NCI-H2107 treated with DMSO at 0.1 percent for 48 hours (cell line): ENCODE data around the gene OXNAD1.

Experiments
- DNase-seq: peaks from one replicate; lab custom pipeline; 2025; ENCODE audit not compliant: unreplicated experiment; lab: John Stamatoyannopoulos, UW

OXNAD1 gene

DNA sequence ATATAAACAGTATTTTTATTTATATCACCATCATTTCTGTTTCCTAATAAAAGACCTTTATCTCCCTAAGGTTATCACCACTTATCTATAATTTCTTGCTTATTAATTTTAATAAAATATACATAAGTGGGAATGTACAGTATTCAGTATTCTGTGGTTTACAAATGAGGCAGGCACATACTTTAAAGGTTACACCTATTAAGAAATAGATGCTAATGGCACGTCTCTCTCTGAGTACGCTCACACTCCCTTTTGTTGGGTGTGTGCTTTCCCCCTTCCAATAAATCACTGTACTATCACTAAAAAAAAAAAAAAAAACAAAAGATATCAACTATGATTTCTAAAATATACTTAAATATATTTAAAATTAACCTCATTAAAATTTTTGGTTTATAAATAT, 8.9 kb downstream of the OXNAD1 start:
- DNase-seq, result no peak

DNA sequence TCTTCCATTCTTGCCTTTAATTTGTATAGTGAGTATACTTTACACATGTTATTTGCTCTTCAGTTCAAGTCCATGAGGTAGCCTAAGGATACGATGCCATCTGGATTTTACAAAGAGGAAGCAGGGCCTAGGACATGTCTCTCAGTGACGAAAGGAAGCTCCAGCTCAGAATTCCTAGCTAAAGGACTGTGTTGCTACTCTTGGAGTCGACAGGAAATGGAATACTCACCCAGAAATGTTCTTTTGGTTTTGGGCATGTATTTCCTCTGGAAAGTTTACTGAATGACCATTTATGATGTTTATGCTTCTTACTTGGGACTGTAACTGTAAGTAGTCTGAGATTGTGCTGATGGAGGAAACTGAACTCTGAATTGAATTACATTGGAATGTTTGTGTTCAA, 12.5 kb downstream of the OXNAD1 start:
- no peak for DNase-seq

DNA sequence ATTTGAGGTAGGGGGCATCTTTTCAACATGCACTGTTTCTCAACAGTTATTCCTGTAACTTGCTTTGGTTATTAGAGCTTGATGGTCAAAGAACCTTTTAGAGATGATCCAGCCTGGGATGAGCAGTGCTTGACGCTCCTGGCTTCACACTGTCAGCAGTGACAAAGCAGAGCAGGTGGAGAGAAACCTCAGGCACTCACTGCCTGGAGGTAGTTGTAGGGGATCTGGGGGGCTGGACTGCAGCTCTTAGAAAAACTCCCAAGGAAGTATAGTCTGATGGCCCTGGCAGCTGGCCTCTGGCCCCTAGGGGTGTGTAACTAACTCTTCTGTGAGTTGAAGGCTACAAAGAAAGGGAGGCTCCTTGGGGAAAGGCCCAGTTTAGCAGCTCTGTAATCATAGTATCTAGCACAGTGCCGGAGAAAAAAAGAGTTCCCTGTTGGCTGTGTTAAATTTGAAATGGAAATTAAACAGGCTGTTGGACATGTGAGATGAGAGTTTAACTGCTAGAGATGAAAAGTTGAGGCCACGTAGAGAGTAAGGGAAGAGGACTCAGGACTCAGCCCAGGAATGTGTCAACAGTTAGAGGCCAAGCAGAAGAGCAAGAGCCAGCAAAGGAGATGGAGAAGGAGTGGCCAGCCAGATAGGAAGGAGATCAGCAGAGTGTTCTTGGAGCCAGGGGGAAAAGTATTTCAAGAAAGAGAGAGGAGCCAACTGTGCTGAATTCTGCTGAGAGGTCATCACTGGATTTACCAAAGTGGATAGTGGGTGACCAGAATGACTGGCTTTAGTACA, 14.2 kb downstream of the OXNAD1 start:
- no peak for DNase-seq

DNA sequence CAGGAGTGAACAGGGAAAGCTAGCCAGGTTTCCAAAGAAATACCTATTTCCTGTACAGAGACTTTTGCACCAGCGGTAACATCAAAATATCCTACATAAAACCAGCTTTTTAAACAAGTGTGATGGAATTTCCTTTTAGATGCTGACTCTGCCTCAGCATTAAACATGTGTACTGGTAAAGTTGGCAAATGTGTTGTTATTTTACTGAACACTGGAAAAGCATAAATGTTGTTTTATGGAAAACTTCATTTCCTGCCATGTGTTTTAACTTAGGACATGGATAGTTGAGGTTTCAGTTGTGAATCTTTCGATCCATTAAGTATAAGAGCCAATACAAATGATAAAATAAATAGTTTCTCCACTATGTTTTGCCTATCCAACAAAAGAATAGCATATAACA, 15.7 kb downstream of the OXNAD1 start:
- DNase-seq, result no peak

DNA sequence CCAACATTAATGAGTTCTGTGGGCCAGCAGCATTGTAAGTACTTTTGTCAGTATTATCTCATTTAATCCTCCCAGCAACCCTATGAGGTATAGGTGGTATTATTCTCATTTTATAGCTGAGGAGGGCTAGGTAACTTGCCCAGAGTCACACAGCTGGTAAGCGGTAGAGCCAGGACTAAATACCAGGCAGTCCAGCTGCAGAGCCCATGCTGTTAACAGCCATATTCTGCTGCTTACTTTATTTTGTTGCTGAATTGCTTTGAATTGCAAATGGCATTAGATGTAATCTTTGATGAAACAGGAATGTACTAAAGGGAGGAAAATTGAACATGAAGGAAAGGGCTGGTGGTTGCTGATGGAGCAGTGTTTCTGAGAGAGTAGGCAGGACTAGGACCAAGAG, 19.6 kb downstream of the OXNAD1 start:
- no peak for DNase-seq

DNA sequence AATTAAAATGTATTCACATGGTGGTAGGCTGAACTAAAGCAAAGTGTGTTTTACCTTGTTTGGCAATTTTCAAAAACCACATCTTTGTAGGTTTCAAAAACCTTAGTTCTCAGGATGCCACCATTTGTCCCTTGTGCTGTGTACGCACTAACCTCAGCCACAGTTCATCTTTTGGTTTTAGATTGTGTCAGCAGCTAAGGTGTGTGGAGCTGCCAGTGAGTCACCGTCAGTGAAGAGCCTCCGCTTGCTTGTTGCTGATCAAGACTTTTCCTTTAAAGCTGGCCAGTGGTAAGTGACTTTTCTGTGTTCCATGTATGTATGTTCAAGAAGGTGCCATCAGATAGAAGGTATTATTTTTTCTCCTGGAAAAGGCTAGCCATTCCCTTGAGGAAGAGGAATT, 21.1 kb downstream of the OXNAD1 start:
- DNase-seq, result no peak

DNA sequence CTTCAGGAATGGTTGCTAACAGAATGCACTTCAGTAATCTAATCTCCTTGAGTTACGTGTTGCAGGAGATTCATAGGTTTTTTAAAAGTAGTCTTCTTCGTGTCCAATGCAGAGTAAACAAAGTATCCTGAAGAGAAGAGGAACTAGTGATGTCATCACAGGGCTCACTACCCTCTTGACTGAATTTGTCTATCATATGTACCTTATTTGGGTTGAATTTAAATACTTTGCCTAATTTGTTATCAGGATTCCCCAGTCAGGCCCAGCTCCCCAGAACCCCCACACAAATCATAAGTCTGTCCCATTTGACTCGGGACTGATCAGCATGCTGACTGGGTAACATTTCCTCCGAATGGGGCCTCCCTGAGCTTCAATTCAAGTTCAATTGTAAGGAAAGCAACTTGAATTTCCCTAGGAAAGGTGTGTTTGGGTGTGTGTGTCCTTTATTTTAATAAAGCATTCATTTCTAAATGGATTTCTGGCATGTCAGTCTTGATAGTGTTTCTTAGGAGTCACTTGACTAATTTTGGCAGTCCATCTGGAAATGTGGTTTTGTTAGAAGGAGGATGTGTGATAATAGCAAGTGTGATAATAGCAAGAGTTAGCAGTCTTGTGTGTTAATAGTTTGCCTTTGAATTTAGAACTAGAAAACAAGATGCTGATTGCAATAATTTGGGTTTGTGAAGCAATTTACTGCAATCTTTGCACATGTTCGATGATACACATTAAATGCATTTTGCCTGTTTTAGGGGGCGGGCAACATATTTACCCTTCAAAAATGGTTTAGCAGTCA, 21.9 kb downstream of the OXNAD1 start:
- DNase-seq, result no peak

DNA sequence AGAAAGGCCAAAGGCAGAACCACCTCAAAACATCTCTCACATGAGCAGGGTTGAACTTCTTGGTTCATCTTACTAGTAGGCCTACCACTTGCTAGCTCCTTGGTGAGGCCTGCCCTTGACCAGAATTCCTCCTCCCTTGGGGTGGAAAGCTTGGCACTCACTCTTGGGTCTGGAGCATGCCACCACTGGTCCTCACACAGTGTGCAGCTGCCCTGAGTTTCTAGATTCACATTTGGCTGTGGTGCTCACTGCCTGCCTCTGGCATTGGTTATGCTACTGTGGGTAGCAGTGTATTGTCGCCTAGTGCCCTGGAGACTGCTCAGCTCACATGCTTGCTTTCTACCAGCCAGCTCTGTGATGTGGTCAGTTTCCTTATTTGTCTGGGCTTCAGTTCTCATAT, 23.7 kb downstream of the OXNAD1 start:
- no peak for DNase-seq

DNA sequence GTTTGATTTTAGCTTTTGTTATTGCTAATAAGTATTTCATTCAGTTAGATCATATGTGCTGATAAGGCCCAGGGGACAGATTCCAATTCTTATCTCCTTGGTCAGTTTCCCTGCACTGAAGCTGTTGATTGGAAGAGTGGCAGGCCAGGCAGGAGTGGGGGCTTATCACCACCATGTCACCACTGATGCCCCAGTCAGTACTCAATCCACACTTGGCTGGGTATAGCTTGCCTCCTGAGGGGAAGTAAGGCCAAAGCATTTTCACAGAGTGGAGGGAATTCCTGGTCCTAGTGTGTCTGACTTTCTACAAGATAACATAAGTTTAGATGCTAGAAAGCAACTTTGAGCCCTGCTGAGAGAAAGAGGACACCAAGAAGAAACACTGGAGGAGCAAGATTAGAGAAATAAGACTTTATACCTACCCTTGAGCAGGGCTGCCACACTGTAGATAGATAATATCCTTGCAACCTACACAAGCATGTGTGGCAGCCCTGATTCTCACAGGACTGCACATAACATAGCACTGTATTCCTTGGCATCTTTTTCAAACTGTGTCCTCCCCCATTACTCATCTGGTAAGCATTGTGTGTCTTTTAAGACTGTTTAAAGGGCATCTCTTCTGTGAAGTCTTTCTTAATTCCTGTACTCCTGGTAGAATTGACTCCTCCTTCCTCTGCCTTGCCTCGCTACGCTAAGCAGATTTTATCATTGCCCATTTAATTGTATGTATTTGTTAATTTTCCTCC, 24.3 kb downstream of the OXNAD1 start:
- no peak for DNase-seq

DNA sequence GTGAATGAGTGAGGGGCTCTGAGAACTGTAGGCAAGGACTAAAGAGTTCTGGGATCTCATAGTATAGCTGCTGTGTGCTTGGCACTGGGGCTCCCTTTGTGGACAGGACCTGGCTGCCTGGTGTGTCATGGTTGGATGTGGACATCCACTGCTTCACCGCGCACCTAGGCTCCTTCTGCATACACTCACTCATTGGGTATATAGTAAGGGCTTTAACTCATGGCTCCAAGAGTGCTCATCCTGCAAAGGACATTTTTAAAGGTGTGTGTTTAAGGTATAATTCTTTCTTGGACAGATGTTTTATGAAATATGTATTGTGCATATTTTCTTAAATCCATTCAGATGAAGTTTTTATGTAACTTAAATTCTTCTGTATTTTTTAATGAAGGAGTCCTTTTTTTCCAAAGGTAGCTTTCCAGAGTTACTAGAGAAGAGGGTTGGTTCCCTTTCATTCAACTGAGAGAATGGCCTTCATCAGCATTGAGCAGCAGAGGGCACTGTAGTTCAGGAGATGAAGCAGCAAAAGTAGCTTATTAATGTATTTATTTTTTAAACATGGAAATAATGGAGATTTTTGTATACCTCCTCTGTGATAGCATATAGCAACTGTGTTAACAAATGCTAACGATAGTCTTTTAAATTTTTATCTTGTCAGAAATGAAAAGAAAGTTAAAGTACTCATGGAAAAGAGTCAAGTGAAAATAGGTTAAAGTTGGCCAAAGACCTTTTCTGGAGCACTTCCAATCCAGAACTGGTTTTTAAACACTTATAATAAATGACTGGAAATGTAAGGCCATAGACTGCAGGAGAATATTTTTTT, 25.2 kb downstream of the OXNAD1 start:
- DNase-seq, result peak; percentile 33

DNA sequence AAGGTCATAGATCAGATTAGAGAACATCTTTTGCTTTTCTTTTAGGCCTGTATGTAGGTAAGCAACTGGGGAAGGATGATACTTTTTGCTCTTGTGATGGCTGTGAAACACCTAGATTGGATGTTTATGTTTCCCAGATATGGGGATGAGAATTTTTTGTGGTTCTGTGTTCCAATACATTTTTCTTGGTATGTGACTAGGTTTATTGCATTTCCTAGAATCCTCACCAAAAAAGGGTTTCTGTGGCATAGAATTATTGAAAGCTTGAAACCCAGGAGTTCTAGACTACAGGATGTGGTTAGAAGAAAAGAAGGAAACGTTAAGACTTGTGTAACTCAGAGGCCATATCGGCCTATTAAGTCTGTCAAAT, 25.8 kb downstream of the OXNAD1 start:
- no peak for DNase-seq

DNA sequence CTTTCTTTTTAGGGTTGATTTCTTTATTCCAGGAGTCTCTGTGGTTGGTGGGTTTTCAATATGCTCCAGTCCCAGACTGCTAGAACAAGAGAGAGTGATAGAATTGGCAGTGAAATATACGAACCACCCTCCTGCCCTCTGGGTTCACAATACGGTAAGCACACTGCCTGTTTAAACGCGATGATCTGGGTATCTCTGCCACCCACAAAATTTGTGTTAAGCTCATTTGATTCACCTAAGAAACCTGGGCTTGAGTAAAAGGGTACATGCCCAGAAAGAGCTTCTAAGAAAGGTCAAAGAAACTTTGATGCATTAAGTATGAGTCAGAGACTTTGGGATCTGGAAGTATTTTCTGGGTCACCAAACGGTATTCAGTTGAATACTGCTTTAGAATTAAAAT, 29.8 kb downstream of the OXNAD1 start:
- DNase-seq, result no peak

DNA sequence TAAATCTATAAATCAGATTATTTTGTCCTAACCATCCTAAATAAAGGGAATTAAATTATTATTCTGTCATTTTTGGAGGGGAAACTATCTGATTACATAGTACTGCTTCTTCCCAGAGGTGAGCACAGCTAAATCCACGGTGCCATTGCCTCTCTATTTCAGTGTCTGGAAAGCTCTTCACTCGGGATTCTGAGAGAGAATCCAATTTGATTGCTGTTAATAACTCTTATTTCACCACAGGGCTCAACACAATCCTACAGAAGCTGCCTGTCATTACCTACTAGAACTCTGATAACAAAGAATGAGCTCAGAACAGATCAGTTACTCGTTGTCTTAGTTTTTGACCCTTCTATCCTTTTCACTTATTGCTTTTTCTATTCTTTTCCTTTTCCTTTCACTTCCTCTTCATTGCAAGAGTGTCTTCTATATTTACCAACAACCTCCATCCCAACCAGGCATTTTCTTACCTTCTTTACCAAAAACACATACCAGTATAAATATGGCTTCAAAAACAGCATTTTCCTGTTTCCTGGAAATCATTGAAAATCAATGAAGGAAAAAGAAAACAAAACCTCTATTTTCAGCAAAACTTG, 30.4 kb downstream of the OXNAD1 start:
- no peak for DNase-seq

DNA sequence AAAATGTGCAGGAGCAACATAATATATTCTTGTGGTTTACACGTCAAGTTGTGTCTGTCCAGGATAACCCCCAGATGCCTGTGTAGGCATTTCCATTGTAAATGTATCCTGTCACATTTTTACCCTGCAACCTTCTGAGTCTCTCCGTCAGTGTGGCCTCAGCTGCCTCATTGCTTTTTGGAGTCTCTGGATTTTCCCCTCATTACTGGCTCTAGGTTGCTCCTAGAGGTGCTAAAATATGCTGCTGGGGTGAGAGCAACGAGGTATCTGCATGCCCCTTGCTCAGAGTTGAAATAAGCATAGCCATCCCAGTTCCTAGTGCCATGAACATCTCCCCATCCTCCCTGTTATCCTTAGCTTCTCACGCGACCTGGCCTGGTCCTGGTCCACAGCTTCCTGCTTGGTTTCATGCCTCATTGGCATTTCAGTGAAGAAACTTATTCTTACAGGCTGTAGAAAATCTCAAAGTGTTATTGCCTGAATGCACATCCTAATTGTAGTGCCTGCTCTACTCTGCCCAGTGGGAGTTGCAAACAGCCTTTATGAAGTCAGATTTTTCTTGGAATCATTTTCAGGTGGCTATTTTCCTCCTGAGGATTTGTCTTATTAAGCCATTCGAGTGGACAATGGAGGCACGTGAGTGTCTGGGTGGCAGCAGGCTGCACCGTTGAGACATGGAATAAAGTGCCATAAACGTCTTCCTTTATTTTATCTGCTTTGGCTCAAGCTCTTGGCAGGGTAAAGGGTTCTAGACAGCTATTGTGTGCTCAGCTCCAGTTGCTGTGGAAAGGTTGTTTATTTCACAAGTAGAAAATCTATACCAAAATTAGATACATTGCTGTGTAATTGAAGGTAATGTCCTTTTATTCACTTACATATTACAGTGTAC, 33.2 kb downstream of the OXNAD1 start:
- no peak for DNase-seq

DNA sequence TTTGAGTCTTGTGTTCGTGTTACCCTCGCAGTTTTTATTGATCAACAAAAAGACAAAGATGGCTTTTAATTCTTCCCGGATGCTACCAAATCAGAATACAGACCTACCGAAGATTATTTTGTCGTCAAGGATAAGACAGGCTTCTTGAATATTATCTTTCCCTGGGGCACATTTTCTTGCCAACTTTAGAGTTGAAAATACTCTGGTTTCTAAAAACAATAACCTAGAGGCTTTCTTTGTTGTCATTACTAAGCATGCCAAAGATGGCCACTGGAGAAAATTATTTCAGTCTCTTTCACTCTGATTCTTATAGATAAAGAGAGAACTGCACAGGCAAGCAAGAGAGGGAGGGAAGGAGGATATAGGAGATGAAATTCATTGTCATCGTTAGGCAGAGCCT, 33.9 kb downstream of the OXNAD1 start:
- no peak for DNase-seq

DNA sequence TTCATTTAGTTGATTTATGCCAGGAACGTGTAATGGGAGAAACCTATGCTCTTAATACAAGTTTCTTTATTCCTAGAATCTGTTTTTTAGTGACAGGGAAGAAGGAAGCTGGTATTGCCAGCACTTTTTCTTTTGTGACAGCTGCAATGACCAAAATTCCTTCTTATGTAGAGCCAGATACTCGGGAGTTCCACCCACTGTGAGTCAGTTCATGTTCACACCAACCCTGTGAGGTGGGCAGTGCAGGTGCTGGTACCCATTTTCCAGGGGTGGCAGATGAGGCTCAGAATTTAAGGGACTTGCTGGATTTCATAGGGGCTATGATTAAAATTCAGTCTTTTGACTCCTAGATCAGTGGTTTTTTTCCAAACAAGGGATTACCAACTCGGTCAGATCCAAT, 34.7 kb downstream of the OXNAD1 start:
- no peak for DNase-seq

DNA sequence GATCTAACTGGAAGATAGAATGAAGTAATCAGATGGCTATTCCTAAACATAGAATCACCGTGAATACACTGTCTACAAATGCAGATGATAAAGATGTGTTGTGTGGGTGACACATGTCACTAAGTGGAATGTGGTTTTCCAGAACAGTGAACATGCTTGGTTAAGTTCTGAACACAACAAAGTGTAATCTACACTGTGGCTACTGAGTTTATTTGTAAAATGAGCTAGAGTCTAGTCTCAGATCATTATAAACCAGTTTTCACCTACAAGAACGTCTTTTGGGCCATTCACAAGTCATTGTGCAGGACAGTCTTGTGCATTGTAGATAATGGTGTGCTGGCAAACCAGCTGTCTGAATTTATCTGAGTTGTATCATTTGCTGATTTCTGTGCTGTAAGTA, 35.3 kb downstream of the OXNAD1 start:
- no peak for DNase-seq

DNA sequence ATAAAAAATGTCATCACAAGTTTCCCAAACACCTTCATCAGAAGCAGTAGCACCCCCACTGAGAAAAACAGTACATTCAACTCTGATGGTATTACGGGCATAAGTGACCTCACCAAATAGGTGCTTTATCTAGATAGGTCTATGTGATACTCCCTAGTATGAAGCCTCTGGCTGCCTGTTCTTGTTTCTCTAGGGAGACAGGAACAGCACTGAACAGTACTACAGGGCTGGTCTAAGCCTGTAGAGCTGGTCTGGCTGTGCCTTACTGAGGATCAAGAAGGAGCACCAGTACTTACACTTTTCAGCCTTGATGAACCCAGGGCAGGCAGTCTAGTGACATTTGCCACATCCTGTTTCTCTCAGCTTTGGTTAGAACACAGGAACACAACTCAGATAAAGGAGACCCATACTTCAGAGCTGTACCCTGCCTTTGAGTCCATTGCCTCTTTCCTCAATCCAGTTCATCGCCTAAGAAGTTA, 35.9 kb downstream of the OXNAD1 start:
- no peak for DNase-seq

DNA sequence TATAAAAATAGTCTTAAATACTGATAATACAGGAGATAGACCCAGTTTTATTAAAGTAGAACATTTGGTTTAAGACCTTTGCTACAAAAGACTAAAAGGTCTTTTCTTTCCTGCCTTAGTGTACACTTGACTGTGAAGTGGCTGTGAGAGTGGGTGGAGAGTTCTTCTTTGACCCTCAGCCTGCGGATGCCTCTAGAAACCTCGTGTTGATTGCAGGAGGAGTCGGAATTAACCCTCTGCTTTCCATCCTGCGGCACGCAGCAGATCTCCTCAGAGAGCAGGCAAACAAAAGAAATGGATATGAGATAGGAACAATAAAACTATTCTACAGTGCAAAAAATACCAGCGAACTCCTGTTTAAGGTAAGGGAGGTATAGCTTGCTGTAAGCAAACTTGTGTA, 36.5 kb downstream of the OXNAD1 start:
- DNase-seq, result no peak
